HepG2 (cell line): ENCODE measurements around the gene HDGFL2. TPM values are rescaled to one million over a fixed set of nuclear protein-coding genes. Genes with fewer than 3 reads are reported as not detected.

Experiments
- JUN ChIP-seq: sonication (generic); formaldehyde crosslinking; IDR thresholded peaks from 2 replicates; pipeline ENCODE4 v1.4.0; 2020; ENCODE audit warnings: mild to moderate bottlenecking, missing genetic modification reagents
- SIX1 ChIP-seq: sonication (generic); formaldehyde crosslinking; IDR thresholded peaks from 2 replicates; pipeline ENCODE4 v1.4.0; 2020; ENCODE audit warnings: missing genetic modification reagents, borderline replicate concordance
- SMAD9 ChIP-seq: sonication (generic); formaldehyde crosslinking; IDR thresholded peaks from 2 replicates; pipeline ENCODE4 v1.5.1; 2020; ENCODE audit warnings: mild to moderate bottlenecking, missing genetic modification reagents
- ZBTB40 ChIP-seq, 2 experiments: fragments of 450-650 bp in 1 of 2; sonication (generic) in 1 of 2; formaldehyde crosslinking in 1 of 2; IDR thresholded peaks; 2 replicates each; pipeline versions ENCODE4 v1.6.1 to v1.8.0; 2016 to 2022; ENCODE audit warnings: antibody characterized with exemption in 1 of 2, mild to moderate bottlenecking in 1 of 2, missing genetic modification reagents in 1 of 2
- ZMAT3 ChIP-seq: sonication (generic); formaldehyde crosslinking; conservative IDR thresholded peaks from 2 replicates; pipeline ENCODE4 v1.7.0; 2021; ENCODE audit warnings: missing genetic modification reagents
- ZNF354B ChIP-seq: sonication (generic); formaldehyde crosslinking; IDR thresholded peaks from 2 replicates; pipeline ENCODE4 v1.8.0; 2022; ENCODE audit warnings: mild to moderate bottlenecking, missing genetic modification reagents
- ZNF781 ChIP-seq: sonication (generic); formaldehyde crosslinking; IDR thresholded peaks from 2 replicates; pipeline ENCODE4 v1.5.1; 2020; ENCODE audit warnings: borderline replicate concordance, mild to moderate bottlenecking, missing genetic modification reagents; ENCODE audit errors: not compliant biosample characterization
- polyA plus RNA-seq, 8 experiments: library from polyadenylated mRNA; depleted of rRNA in 3 of 8; stranded (reverse) in 7 of 8; unstranded in 1 of 8; fragments of >200 nt; fragmentation: Illumina TruSeq in 4 of 8; extraction: Trizol in 4 of 8; gene quantifications; 2 replicates each; pipeline versions ENCODE4 v1.2.1 to v1.2.3, GENCODE V29; 2011 to 2016; ENCODE audit warnings: low read depth in 4 of 8, missing spikeins in 1 of 8, mixed read lengths in 1 of 8; ENCODE audit not compliant: insufficient read depth in 1 of 8
- total RNA-seq, 5 experiments: library from RNA; depleted of rRNA; stranded (reverse); fragments of >200 nt; fragmentation: Illumina TruSeq; extraction: Trizol; gene quantifications; 2 replicates each; pipeline ENCODE4 v1.2.3, GENCODE V29; 2016; ENCODE audit warnings: low read depth in 1 of 5
- TF ChIP-seq, protein P1 (sequence below): sonication (generic); formaldehyde crosslinking; IDR thresholded peaks from 2 replicates; pipeline ENCODE4 v1.4.0; 2020; ENCODE audit warnings: missing genetic modification reagents
- TF ChIP-seq, protein P2 (sequence below): IDR thresholded peaks from 2 replicates; pipeline ENCODE4 v1.6.1; 2016; ENCODE audit warnings: missing compliant biosample characterization, missing genetic modification reagents, borderline replicate concordance
- TF ChIP-seq, protein P3 (sequence below): sonication (generic); formaldehyde crosslinking; conservative IDR thresholded peaks from 2 replicates; pipeline ENCODE4 v1.4.0; 2020; ENCODE audit warnings: missing genetic modification reagents
- TF ChIP-seq, protein P4 (sequence below): sonication (generic); formaldehyde crosslinking; IDR thresholded peaks from 2 replicates; pipeline ENCODE4 v1.4.0; 2020; ENCODE audit warnings: missing genetic modification reagents

Gene HDGFL2
- total and polyA plus RNA-seq, 2 of the 13 experiments (the other 11 are each of a cell fraction or from before 2014, with no cell fraction given) = 20.0 to 51.1 TPM

DNA sequence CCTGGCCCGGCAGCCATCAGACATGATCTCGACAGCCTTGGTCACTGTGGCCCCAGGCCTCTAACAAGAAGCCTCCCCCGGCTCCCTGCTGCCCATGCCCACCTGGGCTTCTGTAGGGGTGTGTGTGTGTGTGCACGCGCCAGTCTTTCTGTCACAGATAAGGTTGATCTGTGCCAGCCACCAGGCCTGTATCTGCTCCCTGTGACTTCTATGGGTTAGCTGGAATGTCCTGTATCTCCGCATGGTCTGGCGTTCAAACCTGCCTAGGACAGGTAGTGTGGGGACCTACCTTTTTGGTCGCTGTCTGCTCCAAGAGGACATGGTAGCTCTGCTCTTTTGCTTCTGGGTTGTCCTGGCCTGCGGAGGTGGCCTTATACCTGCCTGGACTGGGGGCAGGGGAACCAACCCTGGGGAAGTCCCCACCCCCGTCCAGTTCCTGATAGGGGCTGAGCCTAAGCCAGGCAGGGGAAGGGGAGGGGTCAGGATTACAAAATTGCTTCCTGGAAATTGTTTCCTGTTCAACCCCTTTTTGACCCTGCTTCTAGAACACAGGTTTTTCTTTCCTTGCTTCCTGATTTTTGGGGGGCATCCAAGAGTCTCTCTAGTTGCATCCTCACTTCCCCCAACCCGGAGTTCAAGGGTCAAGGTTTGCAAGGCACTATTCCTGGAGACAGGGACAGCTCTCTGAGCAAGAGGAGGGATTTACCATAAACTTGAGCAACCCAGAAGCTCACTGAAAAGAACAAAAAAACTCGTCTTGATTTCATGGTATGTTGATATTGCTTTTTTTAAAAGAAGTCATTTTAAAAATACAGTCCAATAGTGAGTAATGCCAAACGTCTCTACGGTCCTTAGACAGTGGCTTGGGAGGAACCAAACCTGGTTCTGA is 67.8 kb downstream of the HDGFL2 start, which contains the start of gene LRG1 (continued):
- TF ChIP-seq, protein P1, sequence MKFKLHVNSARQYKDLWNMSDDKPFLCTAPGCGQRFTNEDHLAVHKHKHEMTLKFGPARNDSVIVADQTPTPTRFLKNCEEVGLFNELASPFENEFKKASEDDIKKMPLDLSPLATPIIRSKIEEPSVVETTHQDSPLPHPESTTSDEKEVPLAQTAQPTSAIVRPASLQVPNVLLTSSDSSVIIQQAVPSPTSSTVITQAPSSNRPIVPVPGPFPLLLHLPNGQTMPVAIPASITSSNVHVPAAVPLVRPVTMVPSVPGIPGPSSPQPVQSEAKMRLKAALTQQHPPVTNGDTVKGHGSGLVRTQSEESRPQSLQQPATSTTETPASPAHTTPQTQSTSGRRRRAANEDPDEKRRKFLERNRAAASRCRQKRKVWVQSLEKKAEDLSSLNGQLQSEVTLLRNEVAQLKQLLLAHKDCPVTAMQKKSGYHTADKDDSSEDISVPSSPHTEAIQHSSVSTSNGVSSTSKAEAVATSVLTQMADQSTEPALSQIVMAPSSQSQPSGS (CRISPR knock-in tag) = no peak
- TF ChIP-seq, protein P2, sequence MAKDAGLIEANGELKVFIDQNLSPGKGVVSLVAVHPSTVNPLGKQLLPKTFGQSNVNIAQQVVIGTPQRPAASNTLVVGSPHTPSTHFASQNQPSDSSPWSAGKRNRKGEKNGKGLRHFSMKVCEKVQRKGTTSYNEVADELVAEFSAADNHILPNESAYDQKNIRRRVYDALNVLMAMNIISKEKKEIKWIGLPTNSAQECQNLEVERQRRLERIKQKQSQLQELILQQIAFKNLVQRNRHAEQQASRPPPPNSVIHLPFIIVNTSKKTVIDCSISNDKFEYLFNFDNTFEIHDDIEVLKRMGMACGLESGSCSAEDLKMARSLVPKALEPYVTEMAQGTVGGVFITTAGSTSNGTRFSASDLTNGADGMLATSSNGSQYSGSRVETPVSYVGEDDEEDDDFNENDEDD (CRISPR knock-in tag) = no peak
- TF ChIP-seq ZBTB40 (IDR thresholded peaks at IDR 0.05) (no peak), ZBTB40 (CRISPR knock-in tag; IDR thresholded peaks at IDR 0.05) (no peak), ZNF781 (CRISPR knock-in tag) (peak; percentile 58), JUN (CRISPR knock-in tag) (no peak), ZNF354B (CRISPR knock-in tag) (no peak), ZMAT3 (CRISPR knock-in tag) (peak; percentile 32; the same call in 1 of the 2 replicates), SMAD9 (CRISPR knock-in tag) (no peak), SIX1 (CRISPR knock-in tag) (no peak)
- TF ChIP-seq, protein P3, sequence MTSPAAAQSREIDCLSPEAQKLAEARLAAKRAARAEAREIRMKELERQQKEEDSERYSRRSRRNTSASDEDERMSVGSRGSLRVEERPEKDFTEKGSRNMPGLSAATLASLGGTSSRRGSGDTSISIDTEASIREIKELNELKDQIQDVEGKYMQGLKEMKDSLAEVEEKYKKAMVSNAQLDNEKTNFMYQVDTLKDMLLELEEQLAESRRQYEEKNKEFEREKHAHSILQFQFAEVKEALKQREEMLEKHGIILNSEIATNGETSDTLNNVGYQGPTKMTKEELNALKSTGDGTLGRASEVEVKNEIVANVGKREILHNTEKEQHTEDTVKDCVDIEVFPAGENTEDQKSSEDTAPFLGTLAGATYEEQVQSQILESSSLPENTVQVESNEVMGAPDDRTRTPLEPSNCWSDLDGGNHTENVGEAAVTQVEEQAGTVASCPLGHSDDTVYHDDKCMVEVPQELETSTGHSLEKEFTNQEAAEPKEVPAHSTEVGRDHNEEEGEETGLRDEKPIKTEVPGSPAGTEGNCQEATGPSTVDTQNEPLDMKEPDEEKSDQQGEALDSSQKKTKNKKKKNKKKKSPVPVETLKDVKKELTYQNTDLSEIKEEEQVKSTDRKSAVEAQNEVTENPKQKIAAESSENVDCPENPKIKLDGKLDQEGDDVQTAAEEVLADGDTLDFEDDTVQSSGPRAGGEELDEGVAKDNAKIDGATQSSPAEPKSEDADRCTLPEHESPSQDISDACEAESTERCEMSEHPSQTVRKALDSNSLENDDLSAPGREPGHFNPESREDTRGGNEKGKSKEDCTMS (CRISPR knock-in tag) = no peak
- TF ChIP-seq, protein P4, sequence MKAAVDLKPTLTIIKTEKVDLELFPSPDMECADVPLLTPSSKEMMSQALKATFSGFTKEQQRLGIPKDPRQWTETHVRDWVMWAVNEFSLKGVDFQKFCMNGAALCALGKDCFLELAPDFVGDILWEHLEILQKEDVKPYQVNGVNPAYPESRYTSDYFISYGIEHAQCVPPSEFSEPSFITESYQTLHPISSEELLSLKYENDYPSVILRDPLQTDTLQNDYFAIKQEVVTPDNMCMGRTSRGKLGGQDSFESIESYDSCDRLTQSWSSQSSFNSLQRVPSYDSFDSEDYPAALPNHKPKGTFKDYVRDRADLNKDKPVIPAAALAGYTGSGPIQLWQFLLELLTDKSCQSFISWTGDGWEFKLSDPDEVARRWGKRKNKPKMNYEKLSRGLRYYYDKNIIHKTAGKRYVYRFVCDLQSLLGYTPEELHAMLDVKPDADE (CRISPR knock-in tag) = no peak
